Adipose tissue (tissue), 3 donors: ENCODE results near the gene LTK. TPM values are rescaled to one million over a fixed set of nuclear protein-coding genes. Genes with fewer than 3 reads are reported as not detected.

Source experiments
- H3K27ac ChIP-seq: one replicate; pipeline ENCODE4 v1.5.1; 2013; ENCODE audit warnings: low read depth, low read length
- WGBS, 3 donors: extraction: QIAGEN DNeasy Blood & Tissue Kit; methylation state at CpG; one replicate each; pipeline ENCODE4 v1.1.7; 2013; 5-methylcytosine and 5-hydroxymethylcytosine counted together
- polyA plus RNA-seq, 3 donors: library from polyadenylated mRNA; stranded (reverse); fragments of 200-250 nt; gene quantifications; one replicate each; pipeline ENCODE4 v1.2.3, GENCODE V29; 2013
- donor health status: healthy with polysubstance abuse.
- donor health status: Bipolar disorder and iron deficiency.
- donor health status: healthy.

Gene LTK
- polyA plus RNA-seq, 3 donors: 0.39 to 1.0 (median 0.86) TPM

- H3K27ac ChIP-seq: no peak overlapping the region
- WGBS, 3 donors: 13 to 49% (median 15%) methylated on average over 49 to 54 of the region's 54 CpGs
These were observed 10.6 kb downstream of the LTK start for GRCh38 chr15:41502795-41503668.

GRCh38 chr15:41501931-41502794 lies 11.5 kb downstream of the LTK start:
- no peak overlapping the region for H3K27ac ChIP-seq
- WGBS, 3 donors: 4 to 44% (median 5%) methylated on average over 48 to 64 of the region's 64 CpGs

GRCh38 chr15:41501191-41501917 lies 12.3 kb downstream of the LTK start:
- no peak overlapping the region for H3K27ac ChIP-seq
- WGBS, 3 donors: 5 to 39% (median 10%) methylated on average over 53 to 56 of the region's 56 CpGs

GRCh38 chr15:41499109-41499851 lies 14.3 kb downstream of the LTK start:
- H3K27ac ChIP-seq: no peak overlapping the region
- WGBS, 3 donors: 91 to 95% (median 93%) methylated on average over 6 of the region's 6 CpGs

- H3K27ac ChIP-seq: no peak overlapping the region
- WGBS, 3 donors: 87 to 95% (median 92%) methylated on average over 2 of the region's 2 CpGs
These were observed 15.0 kb downstream of the LTK start for GRCh38 chr15:41498657-41499056.

- WGBS, 3 donors: 24 to 32% (median 24%) methylated on average over 47 to 59 of the region's 59 CpGs
- H3K27ac ChIP-seq: no peak overlapping the region
These were observed 17.7 kb downstream of the LTK start for GRCh38 chr15:41495736-41496599.

GRCh38 chr15:41494922-41495735 lies 18.5 kb downstream of the LTK start:
- no peak overlapping the region for H3K27ac ChIP-seq
- WGBS, 3 donors: 3 to 12% (median 4%) methylated on average over 49 to 60 of the region's 60 CpGs

- 2% methylated on average over 60 to 76 of the region's 77 CpGs for WGBS, 3 donors
- H3K27ac ChIP-seq: no peak overlapping the region
These were observed 19.3 kb downstream of the LTK start for GRCh38 chr15:41494190-41494921.

GRCh38 chr15:41493902-41494189 lies 19.8 kb downstream of the LTK start:
- H3K27ac ChIP-seq: no peak overlapping the region
- 0 to 1% (median 0%) methylated on average over 23 to 41 of the region's 41 CpGs for WGBS, 3 donors

- no peak within 1 kb of the TSS for H3K27ac ChIP-seq
- WGBS, 3 donors: 0 to 1% (median 1%) methylated on average over 38 to 58 of the region's 60 CpGs
These were observed 20.3 kb downstream of the LTK start, which contains the start of gene ITPKA for GRCh38 chr15:41493205-41493901. Gene ITPKA (plus strand): TSS chr15:41493874. CDS start chr15:41493928, 54 bp downstream.

DNA sequence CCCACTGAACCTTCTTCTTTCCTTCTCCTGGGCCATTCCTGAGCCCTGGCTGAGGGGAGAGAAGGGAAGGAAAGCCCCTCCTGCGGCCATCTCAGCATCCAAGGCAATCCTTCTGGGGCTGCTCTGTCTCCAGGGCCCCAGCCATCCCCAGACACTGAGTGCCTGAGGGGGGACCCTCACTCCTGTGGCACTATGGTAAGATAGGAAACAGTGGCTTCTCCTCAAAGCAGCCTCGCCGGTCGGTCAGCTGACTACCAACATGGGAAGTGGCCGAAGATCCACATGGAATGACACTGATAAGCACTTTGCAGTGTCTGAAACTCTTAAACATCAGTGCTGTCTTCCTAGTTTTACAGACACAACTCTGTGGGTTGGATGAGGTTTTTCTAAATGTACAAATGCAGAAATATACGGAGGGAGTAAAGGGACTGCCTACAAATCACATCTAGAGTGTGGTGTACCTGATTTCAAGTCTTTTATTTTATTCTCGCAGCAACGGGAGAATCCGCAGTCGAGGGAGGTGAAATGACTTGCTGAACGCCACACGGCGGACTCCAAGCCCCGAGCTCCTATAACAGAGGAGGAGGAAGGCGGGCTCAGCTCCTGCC lies 20.9 kb downstream of the LTK start:
- no peak overlapping the region for H3K27ac ChIP-seq
- WGBS, 3 donors: 6 to 14% (median 9%) methylated on average over 15 of the region's 15 CpGs

DNA sequence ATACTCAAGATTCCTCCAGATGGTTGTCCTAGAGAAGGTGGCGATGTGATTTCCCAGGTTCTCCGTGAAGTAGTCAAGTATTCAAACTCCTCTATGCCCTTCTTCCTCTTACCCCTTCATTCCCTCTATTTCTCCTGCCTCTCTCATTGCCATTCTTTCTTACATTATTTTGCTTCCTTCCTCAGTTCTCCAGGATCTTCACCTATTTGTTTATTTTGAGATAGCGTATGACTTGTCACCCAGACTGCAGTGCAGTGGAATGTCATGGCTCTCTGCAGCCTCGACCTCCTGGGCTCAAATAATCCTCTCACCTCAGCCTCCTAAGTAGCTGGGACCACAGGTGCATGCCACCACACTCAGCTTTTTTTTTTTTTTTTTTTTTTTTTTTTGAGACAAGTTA lies 21.7 kb downstream of the LTK start:
- 86 to 89% (median 89%) methylated on average over 4 of the region's 4 CpGs for WGBS, 3 donors
- no peak overlapping the region for H3K27ac ChIP-seq

GRCh38 chr15:41490355-41490754 lies 23.3 kb downstream of the LTK start:
- no peak overlapping the region for H3K27ac ChIP-seq
- 46 to 68% (median 54%) methylated on average over 4 of the region's 4 CpGs for WGBS, 3 donors

- H3K27ac ChIP-seq: no peak overlapping the region
- WGBS, 3 donors: 98 to 100% (median 98%) methylated on average over 2 of the region's 2 CpGs
These were observed 24.0 kb downstream of the LTK start for GRCh38 chr15:41489641-41490040.

- H3K27ac ChIP-seq: no peak overlapping the region
- 83 to 92% (median 91%) methylated on average over 2 of the region's 2 CpGs for WGBS, 3 donors
These were observed 25.8 kb downstream of the LTK start for GRCh38 chr15:41487802-41488201.
